Stimulated activated CD4-positive, alpha-beta T cell treated with anti-CD3 and anti-CD28 coated beads, Interleukin-1b, Interleukin-23, amount 100 ng/mL, for 4 hours (primary cell): ENCODE measurements around the gene MRPL23.

Experiments
- DNase-seq, 2 donors: peaks; one replicate each; pipeline ENCODE4 v3.0.0-alpha.2; 2020; ENCODE audit warnings: low read depth in 2 of 2

Gene MRPL23

DNA sequence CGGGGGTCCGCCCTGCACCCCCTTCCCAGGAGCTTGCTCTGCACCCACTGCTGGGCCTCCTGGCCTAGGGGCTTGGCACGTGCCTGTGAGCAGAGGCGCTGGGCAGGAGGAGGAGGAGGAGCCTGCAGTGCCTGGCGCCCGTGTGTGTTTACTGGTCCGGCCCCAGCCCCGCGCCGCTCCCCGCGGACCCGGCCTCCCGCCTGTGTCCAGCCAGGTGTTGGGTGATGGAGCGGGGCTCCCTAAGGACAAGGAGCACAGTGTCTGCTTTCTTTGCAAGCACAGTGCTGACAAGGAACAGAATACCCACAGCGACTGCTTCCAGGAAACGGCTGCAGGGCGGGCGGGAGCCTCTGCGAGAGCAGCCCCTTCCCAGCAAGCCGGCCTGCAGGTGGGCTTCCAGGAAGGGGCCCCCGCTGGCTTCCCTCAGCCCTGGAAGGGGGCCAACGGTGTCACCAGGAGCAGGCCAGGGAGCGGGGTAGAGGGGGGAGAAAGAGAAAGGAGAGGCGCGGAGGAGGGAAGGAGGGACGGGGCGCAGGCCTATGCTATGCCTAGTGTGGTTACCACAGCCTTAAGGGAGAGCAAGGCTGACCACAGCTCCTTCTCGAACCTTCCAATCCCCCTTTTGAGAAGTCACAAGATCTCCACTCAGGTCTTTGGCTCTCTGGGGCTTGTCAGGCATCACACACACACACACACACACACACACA is 43.9 kb downstream of the MRPL23 start:
- DNase-seq: no peak

DNA sequence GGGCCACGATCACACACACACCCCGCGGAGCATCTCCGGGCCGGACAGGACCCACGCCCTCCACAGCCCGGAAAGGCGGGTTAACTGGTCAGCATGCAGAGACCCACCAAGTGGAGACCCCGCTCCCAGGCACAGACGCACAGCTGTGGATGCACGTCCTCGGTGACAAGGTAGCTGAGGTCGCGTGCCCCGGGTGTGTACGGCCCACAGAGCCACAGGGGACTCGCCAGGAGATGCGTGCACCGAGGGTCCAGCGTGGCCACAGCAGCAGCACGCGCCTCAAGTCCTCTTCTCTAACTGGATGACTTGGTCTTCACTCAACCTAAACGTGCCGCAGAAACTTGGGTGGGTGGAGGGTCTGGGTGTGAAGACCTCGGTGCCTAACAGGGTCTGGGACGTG is 45.0 kb downstream of the MRPL23 start:
- DNase-seq: no peak

DNA sequence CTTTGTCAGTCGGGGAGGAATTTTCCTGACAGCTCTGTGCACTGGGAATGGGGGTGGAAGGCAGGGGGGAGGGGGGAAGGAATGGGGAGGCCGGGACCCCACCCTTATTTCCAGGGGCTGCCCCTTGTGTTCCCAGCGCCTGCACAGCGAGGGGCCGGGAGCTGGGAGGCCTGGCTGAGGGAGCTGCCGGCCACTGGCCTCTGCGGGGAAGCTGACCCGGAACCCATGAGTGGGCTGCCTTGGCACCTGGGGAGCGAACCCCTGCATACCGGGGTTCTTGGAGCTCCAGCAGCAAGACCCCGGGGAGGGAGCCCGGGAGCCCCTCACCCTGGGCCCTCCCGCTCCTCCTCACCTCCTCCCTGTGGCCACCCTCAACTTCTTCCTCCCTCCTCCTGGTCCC is 47.0 kb downstream of the MRPL23 start:
- DNase-seq: no peak

DNA sequence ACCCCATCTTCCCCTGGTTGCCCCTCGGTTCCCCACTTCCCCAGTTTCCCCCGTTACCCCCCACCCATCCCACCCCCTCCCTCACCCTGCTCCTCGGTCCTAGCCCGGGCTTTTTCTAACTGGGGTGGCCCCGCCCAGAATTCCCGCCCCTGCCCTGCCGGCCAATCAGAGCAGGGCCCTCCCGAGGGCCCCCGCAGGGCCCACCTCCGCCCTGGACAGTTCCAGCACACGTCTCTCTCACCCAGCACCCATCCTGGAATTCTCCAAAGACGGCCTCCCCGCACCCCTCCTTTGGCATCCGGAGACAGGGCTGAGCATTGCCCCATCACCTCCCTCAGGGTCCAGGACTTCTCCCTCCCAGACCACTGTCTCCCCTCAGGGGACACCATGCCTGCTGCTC is 50.6 kb downstream of the MRPL23 start, which contains the start of gene H19:
H19 (minus strand) TSS at position 88 of the 400 bp plus-strand sequence.
- DNase-seq: no peak

DNA sequence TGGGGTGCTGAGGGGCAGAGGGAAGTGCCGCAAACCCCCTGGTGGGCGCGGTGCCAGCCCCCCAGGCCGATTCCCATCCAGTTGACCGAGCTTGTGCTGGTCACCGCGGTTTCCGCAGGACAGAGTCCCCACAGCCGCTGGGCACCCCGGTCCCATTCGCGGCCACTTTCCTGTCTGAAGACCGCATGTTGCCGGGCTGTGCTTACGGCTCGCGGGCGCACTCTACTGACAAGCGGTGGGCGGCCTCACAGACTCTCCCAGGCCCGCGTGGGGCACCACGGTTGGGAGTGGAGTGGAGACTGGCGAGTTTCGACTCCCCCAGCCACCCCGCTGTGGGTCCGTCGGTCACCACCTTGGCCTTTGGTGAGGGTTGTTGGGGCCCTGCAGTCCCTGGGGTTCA is 51.2 kb downstream of the MRPL23 start:
- DNase-seq: no peak

DNA sequence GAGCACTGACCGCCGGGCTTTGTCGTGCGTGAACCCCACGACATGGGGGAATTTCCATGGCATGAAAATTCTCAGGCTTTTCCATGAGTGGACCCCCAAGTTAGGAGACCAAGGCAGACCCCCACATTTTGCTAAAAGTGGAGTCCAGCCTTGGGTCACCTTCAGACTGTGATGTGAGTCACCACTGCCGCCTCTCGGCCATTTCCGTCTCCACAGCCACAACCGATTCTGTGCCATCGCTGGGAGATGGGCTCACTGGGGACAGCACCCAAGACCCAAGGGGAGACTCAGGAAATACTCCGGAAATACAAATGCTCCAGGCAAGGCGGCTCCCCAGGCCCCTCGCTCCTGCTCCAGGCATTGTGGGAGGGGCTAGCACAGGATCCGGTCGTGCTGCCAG is 51.7 kb downstream of the MRPL23 start:
- no peak for DNase-seq

DNA sequence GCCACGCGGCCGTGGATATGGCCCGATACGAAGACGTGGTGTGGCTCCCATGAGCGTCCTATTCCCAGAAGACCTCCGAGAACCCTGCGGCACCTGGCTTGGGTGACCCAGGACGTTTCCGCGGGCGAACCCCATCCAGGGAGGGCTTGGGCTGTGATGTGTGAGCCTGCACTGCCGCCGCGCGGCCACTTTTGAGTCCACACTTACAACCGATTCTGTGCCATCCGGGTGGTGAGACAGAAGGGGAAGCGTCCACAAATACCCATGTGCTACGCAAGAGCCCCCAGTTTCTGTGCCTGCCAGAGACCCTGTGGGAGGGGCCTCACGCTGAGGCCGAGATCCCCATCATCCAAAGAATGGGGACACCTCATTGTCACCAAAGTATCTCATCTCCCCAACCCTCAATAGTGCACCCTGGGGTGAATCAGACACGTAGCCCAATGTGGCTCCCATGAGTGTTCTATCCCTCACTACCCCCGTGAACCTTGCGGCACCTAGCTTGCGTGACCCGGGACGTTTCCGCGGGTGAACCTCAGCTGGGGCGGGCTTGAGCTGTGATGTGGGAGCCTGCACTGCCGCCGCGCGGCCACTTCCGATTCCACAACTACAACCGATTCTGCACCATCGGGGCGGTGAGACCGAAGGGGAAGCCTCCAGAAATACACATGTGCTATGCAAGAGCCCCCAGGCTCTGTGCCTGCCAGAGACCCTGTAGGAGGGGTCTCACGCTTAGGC is 55.1 kb downstream of the MRPL23 start:
- no peak for DNase-seq

DNA sequence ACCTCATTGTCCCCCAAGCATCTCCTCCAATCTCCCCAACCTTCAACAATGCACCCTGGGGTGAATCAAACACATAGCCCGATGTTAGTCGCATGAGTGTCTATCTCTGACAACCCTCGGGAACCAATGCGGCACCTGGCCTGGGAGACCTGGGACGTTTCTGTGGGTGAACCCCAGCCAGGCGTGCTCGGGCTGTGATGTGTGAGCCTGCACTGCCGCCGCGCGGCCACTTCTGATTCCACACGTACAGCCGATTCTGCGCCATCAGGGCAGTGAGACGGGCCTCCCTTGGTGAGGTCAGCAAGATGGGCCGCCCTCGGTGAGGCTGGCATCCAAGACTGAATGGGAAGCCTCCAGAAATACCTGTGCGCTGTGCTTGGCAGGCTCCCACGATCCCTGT is 55.7 kb downstream of the MRPL23 start:
- DNase-seq: no peak

DNA sequence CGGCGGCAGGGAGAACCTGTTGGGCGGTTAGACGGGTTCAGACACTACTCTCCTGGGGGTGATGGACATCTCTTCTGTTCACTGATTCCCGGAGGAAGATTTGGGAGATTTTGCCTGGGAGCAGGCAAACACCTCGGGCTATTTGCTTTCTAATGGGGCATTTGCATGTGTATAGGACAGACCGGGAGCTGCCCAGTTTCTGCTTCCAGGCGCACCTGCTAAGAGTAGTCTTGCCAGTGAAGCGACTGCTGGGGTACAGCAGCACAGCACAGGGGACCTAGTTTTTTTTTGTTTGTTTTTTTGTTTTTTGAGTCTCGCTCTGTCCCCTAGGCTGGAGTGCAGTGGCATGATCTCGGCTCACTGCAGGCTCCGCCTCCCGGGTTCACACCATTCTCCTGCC is 57.3 kb downstream of the MRPL23 start:
- no peak for DNase-seq
